Fibroblast of skin of scalp (primary cell): ENCODE results near the gene FLACC1.
"Not testable (repeated sequence)": the region's sequence is repeated elsewhere in the genome, so short reads cannot be mapped to it uniquely, and the experiment has no call there.

Experiments used
- DNase-seq: peaks from one replicate; pipeline ENCODE4 v3.0.0-alpha.2; 2013

The FLACC1 gene

DNA sequence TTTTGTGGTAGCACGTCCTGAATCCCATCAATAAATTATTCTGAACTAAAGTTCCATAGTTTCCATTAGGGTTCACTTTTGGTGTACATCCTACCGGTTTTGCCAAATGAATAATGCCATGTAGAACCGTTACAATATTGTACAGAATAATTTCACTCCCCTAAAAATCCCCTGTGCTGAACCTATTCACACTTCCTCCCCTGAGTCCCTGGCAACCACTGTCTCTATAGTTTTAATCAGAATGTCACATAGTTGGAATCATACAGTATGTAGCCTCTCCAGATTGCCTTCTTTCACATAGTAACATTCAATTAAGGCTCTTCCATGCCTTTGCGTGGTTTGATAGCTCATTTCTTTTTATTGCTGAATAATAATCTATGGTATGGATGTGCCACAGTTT is 106.4 kb downstream of the FLACC1 start:
- no peak for DNase-seq

DNA sequence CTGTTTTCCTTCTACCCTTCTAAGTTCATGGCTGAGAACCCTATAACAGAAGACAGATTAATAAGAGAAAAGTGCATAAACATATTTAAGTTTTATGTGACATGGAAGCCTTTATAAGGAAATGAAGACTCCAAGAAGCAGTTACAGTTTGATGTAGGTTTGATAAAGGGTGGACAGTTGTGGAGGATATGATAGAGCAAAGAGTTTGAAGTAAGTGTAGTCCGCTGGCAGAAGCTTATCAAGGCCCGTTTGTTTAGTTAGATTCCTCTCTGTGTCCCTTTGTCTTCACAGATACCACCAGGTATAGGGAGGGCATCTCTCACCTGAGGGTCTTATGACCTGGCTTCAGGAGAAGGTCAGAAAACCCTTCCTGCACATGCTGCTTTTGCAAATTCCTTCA is 107.3 kb downstream of the FLACC1 start:
- no peak for DNase-seq

- DNase-seq = no peak
Measured at GRCh38 chr2:201248288-201248844, 108.8 kb downstream of the FLACC1 start.

- DNase-seq = no peak
Measured at GRCh38 chr2:201246280-201246679, 110.9 kb downstream of the FLACC1 start.

DNA sequence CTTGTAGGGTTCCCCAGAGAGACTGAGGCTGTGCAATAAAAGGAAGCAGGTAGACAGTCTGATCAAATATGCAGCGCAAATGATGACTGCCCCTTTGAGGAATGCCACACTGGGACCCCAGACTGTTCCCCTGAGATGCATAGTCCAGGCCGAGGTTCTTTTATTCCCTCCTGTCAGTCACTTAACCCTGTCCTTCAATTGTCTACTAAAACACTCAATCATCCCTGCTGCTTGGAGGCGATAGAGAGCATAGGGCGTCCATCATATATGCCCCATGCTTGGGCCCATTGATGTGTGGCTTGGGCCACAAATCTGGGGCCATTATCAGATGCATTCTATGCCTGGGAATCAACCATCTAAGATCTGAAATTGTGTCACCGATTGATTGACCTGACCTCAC is 112.3 kb downstream of the FLACC1 start:
- DNase-seq = no peak

DNA sequence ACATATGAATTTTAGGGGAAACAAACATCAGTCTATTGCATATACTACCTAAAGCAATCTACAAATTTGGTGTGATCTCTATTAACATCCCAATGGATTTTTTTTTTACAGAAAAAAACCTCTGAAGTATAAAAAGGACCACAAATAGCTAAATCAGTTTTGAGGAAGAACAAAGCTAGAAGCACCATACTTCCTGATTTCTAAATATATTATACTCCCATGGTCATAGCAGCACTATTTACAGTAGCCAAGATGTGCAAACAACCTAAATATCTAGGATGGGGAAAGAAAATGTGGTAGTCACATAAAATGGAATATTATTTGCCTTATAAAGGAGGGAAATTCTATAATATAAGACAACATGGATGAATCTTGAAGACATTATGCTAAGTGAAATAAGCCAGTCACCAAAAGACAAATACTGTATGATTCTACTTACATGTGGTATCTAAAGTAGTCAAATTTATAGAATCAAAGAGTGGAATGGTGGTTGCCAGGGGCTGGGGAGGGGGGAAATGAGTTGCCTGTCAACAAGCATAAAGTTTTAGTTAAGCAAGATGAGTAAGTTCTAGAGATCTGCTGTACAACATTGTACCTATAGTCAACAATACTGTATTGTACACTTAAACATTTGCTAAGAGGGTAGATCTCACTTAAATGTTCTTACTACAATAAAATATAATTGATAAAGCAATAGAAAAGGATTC is 114.4 kb downstream of the FLACC1 start:
- no peak for DNase-seq

DNA sequence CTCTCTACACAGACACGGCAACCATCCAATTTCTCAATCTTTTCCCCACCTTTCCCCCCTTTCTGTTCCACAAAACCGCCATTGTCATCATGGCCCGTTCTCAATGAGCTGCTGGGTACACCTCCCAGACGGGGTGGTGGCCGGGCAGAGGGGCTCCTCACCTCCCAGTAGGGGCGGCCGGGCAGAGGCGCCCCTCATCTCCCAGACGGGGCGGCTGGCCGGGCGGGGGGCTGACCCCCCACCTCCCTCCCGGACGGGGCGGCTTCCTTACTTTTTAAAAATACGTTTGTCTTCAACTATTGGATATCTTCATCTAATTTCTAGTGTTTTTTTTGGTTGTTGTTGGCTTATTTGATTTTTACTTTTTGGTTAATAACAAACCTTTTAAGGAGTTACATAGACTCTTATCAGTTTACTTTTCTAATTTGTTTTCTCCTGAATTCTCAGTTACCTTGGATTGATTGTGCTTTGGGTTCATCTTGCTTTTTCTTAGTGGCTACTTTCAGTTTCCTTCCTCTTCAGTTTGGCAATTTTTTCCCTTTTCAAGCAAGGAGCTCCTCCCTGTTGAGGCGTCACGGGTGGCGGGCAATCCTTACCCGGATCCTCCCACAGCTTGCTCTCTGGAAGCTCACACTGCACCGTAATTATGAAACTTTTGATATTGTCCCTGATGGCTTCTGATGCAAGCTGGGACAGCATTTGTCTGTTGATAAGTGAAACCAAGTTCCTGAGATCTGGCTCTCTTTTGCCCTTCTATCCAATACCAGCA is 117.8 kb downstream of the FLACC1 start:
- DNase-seq = not testable (repeated sequence)
